NCI-H69 (cell line): ENCODE results near the gene SCAMP4.
"Not testable (repeated sequence)": the region's sequence is repeated elsewhere in the genome, so short reads cannot be mapped to it uniquely, and the experiment has no call there.

Experiments used
- DNase-seq: peaks from one replicate; lab custom pipeline; 2025; lab: John Stamatoyannopoulos, UW

The SCAMP4 gene

DNA sequence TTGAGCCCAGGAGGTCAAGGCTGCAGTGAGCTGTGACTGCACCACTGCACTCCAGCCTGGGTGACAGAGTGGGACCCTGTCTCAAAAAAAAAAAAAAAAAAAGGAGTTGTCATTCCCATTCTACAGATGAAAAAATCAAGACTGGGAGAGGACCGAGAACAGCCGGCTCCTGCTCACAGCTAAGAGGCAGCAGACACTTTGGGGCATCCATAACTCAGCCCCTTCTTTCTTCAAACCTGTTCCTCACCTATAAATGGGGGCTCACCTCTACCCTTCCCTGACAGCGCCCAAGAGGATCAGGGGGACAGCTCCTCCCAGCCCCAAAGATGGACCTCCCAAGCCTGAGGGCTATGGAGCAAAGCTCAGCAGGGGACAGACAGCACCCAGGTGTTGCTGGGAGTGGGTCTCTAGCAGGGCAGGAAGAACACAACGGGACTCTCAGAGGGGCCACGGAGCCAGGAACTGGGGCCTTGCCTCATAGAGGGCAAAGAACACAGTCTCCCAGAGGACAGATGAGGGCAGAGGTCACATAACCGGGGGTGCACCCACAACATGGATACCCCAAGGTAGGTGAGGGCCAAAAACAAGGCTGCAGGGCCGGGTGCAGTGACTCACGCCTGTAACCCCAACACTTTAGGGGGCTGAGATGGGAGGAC lies 38.4 kb upstream of the SCAMP4 start:
- DNase-seq: no peak

DNA sequence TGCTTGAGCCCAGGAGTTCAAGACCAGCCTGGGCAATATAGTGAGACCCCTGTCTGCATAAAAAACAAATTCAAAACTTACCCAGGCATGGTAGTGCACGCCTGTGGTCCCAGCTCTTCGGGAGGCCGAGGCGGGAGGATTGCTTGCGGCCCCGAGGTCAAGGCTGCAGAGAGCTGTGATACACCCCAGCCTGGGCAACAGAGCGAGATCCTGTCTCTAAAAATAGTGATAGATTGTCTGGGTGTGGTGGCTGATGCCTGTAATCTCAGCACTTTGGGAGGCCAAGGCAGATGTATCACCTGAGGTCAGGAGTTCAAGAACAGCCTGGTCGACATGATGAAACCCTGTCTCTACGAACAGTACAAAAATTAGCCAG lies 37.9 kb upstream of the SCAMP4 start:
- DNase-seq: no peak

- DNase-seq: no peak
Measured at GRCh38 chr19:1868971-1869370, 36.2 kb upstream of the SCAMP4 start.

DNA sequence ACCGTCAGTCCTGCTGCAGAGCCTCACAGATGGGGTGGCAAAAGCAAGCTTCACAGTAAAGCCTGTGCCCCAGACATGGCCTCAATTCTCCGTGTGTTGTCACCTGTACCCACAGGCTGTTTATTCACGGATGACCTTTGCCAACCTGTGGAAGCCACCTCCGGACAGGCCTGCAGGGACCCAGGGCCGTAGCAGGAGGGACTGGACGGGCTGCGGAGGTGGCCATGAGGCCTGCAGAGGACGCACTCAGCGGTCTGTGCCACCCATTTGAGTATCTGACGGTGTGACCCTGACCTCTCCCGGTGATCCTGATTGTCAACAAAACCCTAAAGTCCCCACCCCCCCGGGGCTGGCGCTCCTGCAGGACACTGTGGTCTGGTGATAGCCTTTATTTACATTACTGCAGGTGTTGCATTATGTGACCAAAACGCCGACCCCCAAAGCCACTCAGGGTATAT lies 34.0 kb upstream of the SCAMP4 start:
- DNase-seq: no peak

DNA sequence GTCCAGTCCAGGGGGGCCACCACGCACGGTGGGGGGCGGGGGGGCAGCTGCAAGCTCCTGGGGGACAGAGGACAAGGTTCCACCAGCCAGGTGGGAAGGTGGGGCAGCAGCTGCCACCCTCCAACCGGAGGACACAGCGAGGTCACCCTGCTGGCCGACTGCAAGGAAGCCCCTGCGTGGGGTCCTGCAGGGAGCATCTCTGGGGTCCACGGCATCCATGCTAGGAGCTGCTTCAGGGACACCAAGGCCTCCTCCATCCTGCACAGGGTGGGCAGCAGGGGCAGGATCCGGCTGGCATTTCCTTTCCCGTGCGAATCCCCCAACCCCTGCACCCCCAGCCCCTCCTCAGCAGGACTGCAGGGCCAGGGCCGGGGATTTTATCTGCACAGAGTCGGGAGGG lies 33.6 kb upstream of the SCAMP4 start:
- DNase-seq: no peak

DNA sequence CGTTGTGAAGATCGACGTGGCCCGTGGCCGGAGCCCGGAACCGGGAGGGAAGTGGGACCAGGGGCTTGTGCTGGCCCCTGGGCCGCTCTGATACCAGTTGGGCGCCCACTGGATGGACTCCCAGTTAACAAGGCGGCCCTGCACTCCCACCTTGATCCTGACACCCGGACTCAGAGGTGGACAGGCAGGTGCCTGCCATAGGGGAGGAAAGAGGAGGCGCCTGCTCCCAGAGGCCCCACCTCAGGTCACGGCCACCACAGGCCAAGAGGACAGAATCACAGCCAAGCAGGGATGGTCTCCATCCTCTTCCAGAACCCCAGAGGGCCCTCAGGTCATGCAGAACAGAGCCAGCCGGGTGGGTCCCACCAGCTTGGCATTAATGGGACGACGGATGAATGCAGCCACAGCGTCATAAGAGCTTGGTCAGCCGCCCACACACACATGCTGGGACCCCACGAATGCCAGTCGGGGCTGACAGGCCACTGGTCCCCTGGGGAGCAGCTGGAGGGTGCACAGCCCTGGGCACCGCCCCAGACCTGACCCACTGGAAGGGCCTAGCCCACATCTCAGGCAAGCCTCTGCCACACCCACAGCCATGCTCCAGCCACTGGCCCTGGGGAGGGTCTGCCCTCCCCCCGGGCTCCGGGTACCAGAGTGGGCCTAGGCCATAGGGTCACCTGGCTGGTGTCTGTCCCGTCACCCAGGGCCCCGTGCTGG lies 32.2 kb upstream of the SCAMP4 start:
- no peak for DNase-seq

- DNase-seq: no peak
Measured at GRCh38 chr19:1873524-1874473, 31.4 kb upstream of the SCAMP4 start.

DNA sequence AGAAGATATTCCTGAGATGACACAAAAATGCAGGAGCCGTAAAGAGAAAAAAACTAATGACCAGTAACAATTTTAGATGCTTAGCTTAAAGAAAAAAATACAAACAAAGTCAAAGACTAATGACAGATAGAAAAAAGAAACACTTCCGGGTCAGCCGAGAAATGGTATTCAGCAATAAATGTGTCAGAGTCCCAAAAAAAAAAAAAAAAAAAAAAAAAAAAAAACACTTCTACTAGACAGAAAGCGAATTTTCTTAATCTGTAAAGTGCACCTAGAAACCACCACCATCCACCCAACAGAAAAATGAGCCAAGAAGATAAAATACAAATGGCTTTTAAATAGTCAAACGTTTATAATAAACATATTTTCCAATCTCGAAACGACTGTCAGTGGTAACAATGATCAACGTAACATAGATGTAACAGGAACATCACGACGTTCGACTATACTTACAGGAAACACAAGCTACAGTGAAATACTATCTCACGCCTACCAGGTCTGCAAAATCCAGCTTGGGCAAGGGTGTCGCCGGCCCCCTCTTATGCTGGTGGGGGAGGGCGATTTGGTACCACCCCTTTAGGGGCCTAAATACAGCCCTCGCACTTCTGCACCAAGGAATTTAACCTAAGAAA lies 30.5 kb upstream of the SCAMP4 start:
- DNase-seq: no peak

- not testable (repeated sequence) for DNase-seq
Measured at GRCh38 chr19:1875265-1875645, 29.9 kb upstream of the SCAMP4 start.

DNA sequence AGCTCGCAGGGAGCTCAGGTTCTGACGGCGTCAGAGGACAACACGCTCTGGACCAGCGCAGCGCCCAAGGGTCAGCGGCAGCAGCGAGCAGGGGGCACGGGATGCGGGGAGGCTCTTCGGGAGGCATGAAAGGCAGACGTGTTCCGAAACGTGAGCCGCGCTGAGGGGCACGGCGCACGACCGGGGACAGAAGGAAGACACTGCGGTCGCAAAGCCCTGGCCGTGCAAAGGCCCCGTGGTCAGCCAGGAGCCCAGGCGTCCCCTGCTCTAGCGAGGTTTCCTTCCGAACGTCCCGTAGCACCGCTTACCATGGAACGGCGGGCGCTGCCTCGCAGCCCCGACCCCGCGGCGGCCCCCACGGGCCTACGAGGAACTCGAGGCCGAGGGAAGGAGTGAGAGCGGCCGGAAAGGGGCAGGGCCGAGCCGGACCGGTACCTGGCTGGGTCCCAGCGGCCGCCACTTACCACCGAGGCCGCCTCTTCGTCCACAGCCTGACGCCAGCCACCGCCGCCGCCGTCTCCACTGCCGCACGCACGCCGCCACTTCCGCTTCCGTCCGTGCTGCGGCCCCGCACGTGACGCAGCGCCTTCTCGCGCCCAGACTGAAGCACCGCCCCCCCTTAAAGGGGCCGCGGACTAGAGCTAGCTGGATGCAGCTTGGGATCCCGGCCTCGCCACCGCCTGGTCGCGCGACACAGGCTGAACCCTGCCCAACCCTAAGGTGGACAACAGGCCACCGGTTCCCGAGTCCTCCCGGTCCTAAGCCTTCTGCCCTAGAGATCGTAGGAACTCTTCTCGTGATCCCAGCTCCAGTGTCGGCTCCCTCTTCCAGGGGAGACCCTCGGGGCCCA lies 29.3 kb upstream of the SCAMP4 start:
- DNase-seq: peak; percentile 95

- DNase-seq: peak; percentile 76
Measured at GRCh38 chr19:1876496-1877279, 28.5 kb upstream of the SCAMP4 start.

DNA sequence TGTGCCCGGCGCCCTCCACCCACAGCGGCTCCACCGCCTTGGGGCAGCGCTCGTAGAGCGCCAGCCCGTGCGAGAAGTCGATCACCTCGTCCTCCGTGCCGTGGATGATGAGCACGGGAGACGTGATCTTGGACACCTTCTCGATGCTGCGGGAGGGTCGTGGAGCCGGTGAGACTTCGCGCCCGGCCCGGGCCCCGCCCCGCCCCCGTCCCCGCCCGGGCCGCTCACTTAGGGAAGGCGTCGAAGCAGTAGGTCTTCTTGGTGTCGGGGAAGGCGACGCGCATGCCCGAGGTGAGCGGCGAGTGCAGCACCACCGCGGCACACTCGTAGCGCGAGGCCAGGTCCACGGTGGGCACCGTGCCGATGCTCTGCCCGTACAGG lies 27.9 kb upstream of the SCAMP4 start:
- peak; percentile 43 for DNase-seq

DNA sequence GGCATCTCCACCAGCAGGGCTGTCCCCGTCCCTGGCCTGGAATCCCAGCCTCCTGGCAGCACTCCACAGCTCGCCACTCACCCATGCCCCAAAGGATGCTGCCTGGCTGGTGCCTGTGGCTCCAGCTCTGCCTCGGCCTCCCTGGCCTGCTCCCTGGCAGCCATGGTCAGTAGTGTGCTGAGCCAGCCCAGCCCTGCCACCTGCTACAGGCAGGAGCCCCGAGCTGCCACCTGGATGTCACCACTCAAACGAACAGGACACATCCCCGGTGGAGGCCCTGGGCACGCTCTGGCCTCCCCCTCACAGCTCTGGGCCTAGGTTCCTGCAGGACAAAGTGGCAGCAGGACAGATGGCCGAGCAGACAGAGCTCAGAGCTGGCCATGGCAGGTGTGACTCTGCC lies 26.6 kb upstream of the SCAMP4 start:
- not testable (repeated sequence) for DNase-seq

DNA sequence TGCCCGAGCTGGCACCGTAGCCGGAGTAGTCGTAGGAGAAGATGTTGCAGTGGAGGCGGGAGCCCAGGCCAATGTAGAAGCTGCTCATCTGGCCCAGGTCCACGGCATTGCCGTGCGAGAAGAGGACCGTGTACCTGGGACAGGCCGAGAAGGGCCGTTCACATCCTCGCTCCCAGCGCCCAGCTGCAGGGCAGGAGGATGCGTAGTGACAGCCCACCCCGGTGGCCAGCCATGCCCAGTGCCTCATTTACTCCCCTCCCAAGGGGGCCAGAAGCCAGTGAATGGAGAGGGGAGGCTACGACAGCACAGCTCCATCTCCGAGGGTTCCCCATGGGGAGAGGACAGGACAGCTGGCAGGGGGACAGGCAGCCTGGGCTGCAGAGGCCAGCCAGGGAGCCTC lies 25.2 kb upstream of the SCAMP4 start:
- not testable (repeated sequence) for DNase-seq

DNA sequence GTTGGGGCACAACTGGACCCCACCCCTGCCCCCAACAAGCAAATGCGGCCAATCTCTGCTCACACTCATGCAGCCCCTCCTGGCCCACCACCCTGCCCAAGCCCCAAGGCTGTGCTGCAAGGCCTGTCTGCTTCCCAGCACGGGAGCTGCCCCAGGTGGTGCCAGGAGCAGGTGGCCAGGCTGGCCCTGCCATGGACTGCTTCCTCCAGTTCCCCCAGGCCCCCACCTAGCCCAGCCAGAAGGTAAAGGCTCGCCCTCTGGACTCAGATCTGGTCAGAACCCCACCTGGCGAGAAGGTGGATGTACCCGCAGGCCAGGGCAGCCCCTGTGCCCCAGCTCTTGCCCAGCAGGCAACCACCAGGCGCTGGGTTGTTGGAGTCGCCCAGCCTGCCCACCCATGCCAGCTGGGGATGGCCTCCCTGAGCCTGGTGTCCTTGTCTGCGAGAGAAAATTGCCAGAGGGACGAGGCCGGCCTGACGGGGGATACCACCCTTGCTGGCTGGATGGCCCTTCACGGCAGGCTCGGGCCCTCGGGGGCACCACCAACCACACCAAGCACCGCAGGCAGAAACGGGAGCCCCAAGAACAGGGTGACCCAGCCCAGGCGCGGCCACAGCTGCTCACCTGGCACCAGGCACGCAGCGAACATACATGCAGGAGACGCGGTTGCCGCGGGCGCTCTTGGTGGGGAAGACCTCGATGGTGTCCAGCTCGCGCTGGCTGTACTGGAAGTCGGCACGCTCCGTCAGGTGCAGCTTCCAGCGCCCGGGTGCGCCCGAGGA lies 24.4 kb upstream of the SCAMP4 start:
- no peak for DNase-seq

- not testable (repeated sequence) for DNase-seq
Measured at GRCh38 chr19:1881393-1882088, 23.7 kb upstream of the SCAMP4 start.

DNA sequence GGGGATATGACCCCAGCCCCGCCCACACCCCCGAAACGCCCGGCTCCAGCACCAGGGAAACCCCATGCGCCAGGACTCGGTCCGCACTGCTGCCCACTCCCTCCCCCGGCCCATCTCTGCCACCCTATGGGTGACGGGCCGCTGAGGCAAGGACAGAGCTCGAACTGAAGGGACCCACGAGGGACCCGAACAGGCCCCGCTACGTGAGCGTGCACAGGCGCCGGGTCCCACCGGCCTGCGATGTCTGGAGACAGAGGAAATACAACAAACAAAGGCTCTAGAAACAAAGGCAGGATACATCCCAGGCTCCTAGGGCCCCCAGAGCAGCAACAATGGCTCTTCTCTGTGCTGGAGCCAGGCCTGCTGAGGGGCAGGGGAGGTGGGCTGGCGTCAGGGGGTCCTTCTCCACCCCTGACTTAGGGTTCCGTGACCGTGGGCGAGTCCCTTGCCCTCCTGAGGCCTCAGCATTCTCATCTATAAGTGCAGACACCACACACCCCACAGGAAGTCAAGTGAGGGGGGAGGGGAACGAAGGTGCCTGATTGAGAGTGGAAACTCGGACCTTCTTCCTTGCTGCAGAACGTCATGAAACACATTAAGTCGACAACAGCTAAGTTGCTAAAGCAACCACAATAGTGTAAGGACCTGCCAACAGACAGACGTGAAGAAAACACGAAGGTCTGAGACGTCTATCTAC lies 23.0 kb upstream of the SCAMP4 start:
- no peak for DNase-seq
